Activated T-cell treated with anti-CD3 and anti-CD28 coated beads for 4 hours (primary cell): Measurements from ENCODE around the gene ZNF784.

ENCODE experiments used
- DNase-seq: peaks from one replicate; pipeline ENCODE4 v3.0.0-alpha.2; 2020

Gene ZNF784

DNA sequence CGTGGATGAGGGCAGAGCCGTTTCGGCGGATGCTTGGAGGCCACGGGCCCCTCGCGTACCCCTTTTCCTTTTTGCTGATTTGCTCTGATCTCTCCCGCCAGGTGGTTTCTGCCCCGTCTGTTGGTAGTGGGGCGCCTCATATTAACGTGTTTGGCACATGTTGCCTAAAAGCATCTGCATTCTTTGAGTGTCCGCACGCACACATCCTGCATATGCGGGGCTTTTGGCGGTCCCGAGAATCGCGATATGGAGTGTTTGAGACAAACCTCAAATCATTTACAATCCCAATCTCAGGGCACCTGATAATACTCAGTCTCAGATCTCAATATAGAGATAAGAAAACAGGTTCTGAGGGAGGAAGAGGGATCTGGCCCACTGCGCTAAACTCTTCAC lies 31.3 kb upstream of the ZNF784 start:
- DNase-seq, result no peak

DNA sequence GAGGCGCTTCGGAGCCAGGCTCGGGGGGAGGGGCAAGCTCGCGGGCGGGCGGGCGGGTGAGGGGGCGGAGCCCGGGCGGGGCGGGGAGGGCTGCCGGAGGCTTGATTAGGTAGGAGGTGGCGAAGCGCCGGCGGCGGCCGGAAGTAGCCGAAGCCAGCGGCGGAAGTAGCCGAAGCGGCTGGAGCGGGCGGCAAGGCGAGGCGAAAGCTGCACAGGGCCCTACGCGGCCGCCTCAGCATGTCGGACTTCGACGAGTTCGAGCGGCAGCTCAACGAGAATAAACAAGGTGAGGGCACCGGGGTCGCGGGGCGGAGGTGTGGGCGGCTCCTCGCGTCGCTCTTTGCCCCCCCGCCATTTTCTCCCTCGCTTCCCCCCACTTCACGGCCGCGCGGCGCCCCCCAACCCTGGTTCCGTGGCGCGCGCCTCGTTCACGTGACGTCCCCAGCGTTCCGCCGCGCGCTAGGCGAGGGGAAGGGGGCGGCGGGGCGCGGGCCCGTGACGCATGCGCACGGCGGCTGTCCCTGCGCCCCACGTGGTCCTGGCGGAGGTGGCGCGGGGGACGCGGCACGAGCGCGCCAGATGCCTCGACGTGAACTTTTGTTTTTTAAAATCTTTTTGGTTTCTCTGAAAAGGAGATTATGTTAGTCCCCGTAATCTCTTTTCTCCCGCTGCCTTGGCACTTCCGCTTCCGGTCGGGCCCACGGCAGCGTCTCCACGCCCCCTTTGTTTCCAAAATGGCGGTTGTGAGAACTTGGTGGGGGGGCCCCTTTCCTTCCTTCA lies 30.7 kb upstream of the ZNF784 start, which contains the start of gene U2AF2:
Gene U2AF2 (plus strand): TSS at position 168 of the 780 bp plus-strand sequence. CDS start 70 bp downstream, at position 238.
- DNase-seq, result peak; percentile 95

DNA sequence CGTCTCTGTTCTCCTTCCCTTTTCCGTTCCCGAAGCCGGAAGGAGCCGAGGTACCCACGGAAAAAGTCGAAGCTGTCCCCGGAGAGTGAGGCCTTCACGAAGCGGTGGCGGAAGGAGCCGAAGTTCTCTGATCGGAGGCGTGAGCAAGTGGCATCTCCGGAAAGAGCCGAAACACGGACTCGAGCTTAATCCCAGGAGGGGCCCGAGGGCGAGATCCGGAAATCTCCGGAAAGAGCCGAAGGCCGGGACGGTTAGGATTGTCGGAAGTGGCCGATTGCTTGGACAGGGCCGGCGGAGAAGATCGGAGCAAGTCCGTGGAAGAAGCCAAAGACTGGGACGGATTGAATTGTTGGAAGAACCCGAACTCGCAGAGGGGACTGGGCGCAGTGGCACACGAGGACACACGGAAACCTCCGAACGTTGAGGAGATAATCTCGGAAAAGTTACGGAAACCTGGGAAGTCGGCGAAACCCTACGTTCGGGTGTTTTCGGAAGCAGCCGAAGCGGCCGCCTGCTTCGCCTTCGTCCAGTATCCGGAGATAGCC lies 30.0 kb upstream of the ZNF784 start:
- DNase-seq, result peak; percentile 95

DNA sequence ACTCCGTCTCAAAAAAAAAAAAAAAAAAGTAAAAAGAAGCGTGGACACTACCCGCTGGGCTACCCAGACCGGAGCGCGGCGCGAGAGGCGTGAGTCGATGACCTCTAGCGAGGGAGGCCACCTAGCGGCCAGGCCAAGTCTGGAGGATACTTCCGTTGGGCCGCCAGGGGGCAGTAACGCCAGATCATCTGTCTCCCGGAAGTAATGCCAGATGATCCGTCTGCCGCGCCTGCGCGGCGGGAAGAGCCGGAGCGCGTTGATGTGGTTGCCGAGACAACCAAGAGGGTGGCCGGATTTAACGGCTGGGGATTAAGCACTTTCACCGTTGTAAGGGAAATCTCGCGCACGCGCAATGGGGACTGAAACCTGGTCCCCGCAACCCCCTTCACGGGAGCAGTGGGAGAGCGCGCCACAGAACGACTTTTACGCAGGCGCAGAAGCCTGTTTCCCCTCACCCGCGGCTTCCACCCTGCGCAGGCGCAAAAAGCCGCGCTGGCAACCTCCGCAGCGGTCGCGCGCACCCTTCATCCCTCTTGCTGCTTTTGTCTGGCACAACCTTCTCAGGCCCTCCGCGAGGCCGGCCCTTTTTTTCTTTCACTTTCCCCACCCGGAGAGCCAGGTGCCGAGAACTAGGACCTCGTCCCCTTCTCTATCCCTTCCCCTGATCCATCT lies 29.4 kb upstream of the ZNF784 start:
- peak; percentile 98 for DNase-seq

DNA sequence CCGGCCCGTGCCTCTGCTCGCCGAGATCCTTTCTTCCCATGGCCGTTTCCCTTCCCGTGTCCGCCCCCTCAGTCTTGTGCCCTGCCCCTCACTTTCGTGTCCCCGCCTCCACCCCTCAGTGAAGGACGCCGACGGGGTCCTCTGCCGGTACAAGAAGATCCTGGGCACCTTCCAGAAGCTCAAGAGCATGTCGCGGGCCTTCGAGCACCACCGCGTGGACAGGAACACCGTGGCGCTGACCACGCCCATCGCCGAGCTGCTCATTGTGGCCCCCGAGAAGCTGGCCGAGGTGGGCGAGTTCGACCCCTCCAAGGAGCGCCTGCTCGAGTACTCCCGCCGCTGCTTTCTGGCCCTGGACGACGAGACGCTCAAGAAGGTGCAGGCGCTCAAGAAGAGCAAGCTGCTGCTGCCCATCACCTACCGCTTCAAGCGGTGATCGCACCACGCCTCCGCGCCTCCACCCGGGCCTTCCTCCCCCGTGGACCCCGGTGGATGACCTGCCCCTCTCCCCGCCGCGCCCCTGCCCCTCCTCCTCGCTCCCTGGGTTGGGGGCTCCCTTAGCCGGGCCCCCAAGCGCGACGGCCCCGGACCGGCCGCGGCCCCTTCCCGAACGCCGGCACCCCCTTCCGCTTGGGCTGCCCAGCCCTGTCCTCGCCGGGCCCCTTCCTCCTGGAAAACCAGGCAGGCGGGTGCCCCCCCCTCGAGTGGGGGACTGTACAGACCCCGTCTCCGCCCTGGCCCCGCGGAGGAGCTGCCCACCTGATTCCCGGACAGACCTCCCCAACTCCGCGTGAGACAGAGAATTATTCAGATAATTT lies 28.2 kb upstream of the ZNF784 start:
- no peak for DNase-seq

DNA sequence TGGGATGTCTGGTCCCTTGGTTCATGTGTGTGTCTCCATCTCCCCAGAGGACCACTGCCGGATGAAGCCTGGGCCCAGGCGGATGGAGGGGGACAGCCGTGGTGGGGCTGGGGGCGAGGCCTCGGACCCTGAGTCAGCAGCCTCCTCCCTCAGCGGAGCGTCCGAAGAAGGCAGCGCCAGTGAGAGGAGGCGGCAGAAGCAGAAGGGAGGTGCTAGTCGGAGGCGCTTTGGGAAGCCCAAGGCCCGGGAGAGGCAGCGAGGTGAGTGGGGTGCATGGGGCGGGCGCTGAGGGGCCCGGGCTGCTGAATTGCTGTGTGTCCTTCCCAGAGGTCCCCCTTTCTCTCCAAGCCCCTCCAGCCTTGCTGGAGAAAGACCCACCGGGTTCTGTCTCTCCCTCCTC lies 26.9 kb upstream of the ZNF784 start:
- DNase-seq, result no peak

DNA sequence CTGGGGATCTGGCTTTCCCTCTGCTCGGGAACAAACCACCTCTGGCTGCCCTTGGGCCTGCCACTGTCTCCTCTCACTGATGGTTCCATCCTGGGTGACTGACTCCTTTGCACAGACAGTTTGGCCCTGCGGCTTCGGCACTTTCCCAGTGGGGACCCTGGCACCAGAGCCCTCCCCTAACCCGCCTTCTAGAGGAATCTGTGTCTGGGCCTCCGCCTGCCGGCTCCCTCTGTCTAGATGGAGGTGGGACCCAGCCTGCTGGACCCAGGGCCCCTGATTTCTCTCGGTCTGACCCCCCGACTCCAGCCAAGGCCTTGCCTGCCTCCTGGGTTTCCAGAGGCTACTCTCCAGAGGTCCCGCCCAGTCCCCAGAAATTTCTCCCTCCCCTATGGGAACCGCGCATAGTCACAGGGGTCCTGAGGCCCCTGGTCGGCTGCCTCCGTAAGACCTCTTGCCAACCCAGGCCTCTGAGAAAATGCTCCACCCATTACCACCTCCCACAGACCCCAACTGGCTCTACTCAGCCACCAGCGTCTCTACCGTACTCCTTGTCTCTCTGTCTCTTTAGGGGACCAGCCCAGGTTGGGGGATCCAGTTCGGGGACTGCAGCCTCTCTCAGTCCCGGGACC lies 26.4 kb upstream of the ZNF784 start:
- DNase-seq, result no peak

DNA sequence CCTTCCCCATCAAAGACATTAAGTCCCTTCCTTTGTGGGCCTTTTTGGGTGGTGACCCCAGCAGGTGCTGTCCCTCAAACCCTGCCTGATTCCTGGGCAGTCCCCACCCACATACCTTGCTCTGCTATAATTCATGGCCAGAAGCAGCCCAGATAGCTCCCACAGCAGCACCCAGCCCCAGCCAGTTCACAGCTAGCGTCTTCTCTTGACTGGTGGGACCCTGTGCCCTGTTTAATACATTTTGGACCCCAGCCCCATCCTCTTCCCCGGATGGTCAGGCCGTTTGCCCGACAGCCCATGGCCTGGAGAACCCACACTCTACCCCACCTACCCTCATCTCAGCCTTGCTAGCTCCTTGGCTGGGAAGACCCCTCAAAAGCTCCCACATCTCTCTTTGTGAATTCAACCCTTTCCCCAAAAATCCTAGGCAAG lies 25.8 kb upstream of the ZNF784 start:
- no peak for DNase-seq

DNA sequence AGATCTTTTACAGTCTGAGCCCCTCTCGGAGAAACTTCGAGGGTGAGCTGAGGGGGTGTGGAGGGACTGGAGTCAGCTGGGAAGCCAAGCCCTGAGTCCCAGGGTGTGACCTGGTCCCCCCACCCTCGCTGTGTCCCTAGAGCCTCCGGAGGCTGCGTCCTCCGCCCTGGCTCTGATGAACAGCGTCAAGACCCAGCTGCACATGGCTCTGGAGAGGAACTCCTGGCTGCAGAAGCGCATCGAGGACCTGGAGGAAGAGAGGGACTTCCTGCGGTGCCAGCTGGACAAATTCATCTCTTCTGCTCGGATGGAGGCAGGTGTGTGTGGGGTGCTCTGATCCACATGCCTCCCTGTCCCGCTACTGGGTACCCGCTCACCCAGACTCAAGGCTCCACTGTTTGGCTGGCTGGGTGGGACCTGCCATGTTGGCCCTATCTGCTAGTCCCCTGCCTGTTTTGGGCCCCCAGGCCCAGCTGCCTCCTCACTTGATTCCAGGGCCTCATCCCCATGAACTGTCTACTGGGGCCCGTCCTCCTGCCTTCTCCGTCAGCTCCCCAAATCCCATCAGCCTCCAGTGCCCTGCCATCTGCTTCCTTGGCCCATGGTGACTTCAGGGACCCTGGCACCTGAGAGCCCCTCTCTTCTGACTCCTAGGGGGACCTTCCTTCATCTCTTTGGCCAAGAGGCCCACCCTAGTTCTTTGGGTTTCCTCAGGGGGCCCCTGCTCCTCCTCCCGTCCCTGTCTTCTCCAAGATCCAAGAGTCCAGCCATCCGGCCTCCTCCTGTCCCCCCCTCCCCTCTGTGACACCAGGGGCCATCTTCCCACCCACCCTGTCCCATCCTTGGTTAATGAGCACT lies 25.1 kb upstream of the ZNF784 start:
- DNase-seq, result no peak

DNA sequence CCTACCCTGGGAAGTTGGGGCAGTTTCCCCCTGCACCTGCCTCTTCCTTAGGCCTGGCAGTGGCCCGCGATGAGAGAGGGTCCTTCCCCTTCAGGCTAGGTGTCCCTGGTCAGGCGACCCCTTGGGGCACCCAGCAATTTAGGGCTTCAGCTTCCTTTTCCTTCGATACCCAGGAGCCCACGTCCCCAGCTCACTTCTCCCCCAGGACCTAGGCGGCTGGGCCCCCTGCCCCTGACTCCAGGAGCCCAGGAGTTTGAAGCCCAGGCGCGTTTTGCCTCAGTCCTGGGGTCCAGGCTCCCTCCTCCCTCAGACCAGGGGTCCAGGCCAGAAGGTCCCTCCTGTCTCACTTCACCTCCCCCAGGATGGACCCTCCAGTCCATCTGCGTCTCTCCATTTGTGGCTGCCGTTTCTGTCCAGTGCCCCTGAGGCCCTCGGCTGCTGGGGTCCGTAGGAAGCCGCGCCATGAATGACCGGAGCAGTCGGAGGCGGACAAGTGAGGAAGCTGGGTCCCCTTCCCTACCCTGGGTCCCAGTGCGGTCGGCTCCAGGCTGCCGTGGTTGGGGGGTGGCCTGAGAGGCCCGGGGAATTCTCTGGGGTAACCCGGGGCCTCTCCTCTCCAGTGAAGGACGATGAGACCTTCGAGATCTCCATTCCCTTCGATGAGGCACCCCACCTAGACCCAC lies 24.4 kb upstream of the ZNF784 start:
- no peak for DNase-seq

DNA sequence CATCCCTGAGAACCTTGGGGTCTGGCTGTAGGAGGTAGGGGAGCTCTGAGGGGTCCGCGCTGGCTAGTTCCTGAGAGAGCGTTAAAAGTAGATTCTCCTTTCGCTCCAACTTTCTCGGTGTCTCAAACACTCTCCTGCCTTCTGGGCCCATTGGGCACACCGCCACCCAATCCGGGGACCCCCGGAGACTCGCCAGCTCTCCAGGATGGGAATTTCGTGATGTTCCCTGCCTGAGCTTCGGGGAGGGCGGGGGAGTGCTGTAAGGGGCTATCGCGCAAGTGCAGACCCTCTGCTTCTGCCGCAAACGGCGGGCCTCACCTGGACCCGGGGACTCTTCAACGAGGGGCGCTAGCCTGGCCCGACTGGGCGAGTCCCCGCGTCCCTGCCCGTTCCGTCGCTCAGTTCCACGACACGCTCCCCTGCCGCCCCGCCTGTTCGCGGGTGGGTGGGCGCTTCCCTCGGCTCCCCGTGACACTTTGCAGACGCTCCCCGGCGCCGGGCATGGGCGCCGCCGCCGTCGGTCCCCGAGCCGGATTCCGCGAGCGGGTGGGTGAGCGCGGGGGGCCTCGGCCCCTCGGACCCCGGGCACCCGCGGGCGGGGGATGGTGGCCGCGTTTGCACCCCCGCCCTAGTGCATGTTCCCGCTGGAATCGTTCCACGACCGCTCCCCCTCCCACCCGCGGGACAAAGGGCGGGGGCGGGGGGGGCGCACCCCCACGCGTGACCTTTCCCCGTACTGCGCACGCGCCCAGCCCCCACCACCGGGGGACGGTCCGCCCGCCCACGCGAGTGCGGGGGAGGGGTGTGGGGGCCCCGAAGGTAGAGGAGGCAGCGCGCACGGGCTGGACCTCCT lies 23.6 kb upstream of the ZNF784 start, which contains the start of gene CCDC106:
Gene CCDC106 (plus strand): TSS at position 481 of the 853 bp plus-strand sequence. CDS start 835 bp downstream, outside the sequence.
- peak; percentile 56 for DNase-seq

DNA sequence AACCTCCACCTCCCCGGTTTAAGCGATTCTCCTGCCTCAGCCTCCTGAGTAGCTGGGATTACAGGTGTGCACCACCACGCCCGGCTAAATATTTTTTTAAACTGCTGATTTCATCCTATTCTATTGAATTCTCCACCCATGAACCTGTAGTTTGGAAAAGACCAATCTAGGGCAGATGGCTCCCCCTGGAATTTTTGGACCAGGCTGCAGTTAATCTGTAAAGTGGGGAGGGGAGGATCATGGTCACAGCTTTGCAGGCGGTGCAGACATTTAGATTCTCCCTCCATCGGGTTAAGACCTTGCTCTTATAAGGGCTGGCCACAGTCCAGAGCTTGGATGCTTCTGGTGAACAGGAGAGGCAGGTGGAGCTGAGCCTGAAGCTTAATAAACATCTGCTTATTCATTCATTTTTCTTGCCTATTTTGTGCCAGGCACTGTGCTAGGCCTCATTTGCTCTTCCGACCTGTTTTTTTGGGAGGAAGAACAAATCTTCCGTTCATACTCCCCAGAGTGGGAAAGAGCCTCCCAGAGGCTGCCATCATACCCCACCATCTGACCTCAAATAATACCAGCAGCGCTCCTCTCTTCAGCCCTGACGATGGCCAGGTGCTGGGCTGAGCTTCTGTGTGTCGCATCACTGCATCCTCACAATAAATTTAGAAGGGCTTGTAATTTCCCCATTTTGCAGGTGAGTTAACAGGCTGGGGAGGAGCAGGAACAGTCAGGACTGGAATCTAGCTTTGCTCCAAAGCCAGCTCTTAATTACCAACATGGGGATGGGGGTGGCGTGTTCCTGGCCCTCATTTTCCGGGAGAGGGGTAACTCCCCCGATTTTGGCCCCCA lies 22.7 kb upstream of the ZNF784 start:
- no peak for DNase-seq

DNA sequence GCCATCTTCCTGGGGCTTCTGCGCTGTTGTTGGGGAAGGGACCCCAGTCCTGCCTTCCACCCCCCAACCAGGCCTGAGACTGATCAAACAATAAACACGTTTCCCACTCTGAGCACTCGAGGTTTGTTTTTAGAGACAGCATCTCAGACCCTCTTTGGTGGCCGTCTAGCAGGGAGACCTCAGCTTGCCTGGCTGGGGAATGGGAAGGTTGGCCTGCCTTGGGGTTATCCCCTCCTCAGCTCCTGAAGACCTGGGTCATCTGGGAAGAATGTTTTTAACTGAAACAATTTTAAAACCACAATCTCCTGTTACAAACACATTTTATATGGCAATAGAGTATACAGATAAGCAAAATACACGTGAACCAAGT lies 21.1 kb upstream of the ZNF784 start:
- DNase-seq, result no peak

DNA sequence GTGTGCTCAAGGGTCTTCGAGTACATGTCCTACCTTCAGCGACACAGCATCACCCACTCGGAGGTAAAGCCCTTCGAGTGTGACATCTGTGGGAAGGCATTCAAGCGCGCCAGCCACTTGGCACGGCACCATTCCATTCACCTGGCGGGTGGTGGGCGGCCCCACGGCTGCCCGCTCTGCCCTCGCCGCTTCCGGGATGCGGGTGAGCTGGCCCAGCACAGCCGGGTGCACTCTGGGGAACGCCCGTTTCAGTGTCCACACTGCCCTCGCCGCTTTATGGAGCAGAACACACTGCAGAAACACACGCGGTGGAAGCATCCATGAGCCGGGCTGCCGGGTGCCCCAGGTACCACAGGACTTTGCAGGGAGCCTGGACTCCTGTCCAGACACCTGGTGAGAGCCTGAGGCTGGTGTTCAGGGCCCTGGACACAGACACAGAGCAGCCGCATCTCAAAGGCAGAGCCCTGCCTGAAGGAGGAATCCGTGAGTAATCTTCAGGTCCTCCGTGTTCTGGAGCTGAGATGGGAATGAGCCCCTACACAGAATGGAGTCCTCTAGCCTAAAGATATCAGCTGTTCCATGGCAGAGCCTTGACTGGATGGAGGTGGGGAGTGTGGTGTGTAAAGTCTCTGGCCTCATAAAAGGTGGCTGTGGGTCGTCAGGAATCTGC lies 20.6 kb upstream of the ZNF784 start:
- no peak for DNase-seq

DNA sequence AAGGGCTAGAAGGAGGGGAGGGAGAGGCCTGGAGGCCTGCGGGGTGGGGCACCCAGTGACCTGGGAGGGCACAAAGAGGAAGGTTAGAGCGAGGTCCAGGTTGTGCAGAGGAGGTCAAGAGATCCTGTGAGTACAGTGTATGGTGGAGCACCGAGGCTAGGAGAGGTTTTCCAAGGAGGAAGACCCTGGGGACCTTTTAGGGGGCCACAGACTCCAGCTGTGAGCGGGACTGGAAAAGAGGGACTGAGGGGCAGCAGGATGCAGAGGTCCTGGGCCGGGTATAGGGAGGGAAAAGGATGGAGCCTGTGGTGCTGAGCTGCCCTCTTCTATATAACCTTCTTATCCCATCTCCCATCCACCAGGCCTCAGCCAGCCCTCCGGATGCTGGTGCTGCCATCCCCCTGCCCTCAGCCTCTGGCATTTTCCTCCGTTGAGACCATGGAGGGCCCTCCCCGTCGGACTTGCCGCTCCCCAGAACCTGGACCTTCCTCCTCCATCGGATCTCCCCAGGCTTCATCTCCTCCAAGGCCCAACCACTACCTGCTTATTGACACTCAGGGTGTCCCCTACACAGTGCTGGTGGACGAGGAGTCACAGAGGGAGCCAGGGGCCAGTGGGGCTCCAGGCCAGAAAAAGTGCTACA lies 19.9 kb upstream of the ZNF784 start:
- DNase-seq, result no peak

DNA sequence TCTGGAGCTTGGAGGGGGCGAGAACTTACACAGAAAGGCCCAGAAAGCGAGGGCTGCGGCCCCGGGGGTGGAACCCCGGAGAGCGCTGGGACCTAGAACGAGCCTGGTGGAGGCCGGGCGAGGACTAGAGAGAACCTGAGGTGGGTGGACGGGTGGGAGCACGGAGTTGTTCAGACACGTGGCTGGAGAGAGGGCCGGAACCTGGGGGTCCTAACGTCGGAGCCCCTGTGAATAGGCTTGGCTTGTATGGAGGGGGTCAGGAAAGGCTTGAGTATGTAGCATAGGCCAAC lies 19.5 kb upstream of the ZNF784 start:
- no peak for DNase-seq

DNA sequence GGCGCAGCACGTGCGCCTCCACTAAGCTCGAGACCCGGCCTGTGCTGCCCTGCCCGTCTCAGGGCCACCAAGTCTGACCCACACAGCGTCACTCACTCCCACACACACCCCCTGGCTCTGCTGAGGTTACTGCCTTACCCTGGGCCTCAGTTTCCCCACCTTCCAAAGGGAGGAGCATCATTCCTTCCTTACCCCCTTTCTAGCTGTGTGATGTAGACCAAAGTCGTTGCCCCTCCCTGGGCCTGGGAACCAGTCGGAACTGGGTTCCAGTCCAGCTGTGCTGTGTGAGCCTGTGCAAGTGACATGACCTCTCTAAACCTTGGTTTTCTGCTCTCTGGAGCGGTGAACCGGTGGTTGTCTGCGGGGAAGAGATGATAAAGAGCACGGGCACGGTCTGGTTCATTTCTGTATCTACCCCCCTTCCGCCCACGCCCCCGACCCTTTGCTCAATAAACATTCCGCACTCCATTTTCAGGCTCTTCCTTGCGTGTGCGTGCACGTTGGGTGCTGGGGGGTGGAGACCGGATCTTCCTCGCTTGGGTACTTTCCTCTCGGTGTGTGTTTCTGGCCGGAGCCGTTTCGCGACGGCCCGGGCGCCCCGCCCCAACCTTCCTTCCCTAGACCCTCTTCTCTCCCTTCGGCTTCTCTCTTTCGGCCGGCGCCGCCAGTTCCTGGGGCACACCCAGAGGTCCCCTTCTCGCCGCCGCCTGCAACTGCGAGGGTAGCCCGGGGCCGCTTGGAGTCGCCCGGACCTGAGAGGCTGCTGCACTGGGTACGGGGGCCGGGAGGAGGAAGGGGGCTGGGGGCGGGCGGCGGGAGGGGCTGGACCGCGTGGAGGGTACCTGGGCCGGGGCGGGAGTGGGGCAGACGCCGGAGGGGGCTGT lies 18.9 kb upstream of the ZNF784 start, which contains the start of gene ZNF581:
Gene ZNF581 (plus strand): TSS at position 647 of the 884 bp plus-strand sequence. CDS start 923 bp downstream, outside the sequence.
- DNase-seq, result peak; percentile 74
